ENCODE results near the gene PPP3R1.

GRCh38 chr2:68280796-68281195 lies 28.5 kb upstream of the PPP3R1 start:
- TF ChIP-seq CTCF (conservative IDR thresholded peaks at IDR 0.05; ENCODE audit: low read depth, low read length) (no peak), RAD21 (IDR thresholded peaks at IDR 0.05; ENCODE audit: low read length) (no peak), MAFK (IDR thresholded peaks at IDR 0.05; ENCODE audit: low read depth, low read length) (no peak), CEBPB (IDR thresholded peaks at IDR 0.05; ENCODE audit: low read depth, low read length) (no peak), POLR2A (IDR thresholded peaks at IDR 0.05; ENCODE audit: low read depth, low read length) (no peak), MXI1 (IDR thresholded peaks at IDR 0.05; ENCODE audit: borderline replicate concordance, low read depth, low read length) (no peak), USF2 (IDR thresholded peaks at IDR 0.05; ENCODE audit: low read depth, low read length) (no peak), SMC3 (IDR thresholded peaks at IDR 0.05; ENCODE audit: low read depth, low read length) (no peak), MAZ (IDR thresholded peaks at IDR 0.05; ENCODE audit: borderline replicate concordance, low read depth, low read length) (no peak), RFX5 (IDR thresholded peaks at IDR 0.05; ENCODE audit: low read depth, low read length) (no peak), BHLHE40 (IDR thresholded peaks at IDR 0.05; ENCODE audit: low read depth, low read length) (no peak), CHD1 (IDR thresholded peaks at IDR 0.05; ENCODE audit: low read depth, low read length) (no peak), RCOR1 (IDR thresholded peaks at IDR 0.05; ENCODE audit: insufficient replicate concordance, low read length) (no peak)
